Nephron progenitor cell (in vitro differentiated cells): Measurements from ENCODE around the gene IGFBP2.

Source experiments
- DNase-seq: peaks from one replicate; pipeline ENCODE4 v3.0.0; 2021
- H3K27ac Mint-ChIP-seq: 2 replicates; pipeline ENCODE4 v1.8.0; 2021; ENCODE audit warnings: mild to moderate bottlenecking, moderate library complexity, mixed read lengths
- H3K27me3 Mint-ChIP-seq: 2 replicates; pipeline ENCODE4 v1.8.0; 2021; ENCODE audit warnings: mild to moderate bottlenecking, low read depth, mixed read lengths; ENCODE audit not compliant: poor library complexity
- H3K36me3 Mint-ChIP-seq: 2 replicates; pipeline ENCODE4 v1.8.0; 2021; ENCODE audit warnings: low read depth, mixed read lengths
- H3K4me1 Mint-ChIP-seq: 2 replicates; pipeline ENCODE4 v1.8.0; 2021; ENCODE audit warnings: mixed read lengths
- H3K4me3 Mint-ChIP-seq: 2 replicates; pipeline ENCODE4 v1.8.0; 2021; ENCODE audit warnings: mild to moderate bottlenecking, moderate library complexity, mixed read lengths
- H3K9me3 Mint-ChIP-seq: 2 replicates; pipeline ENCODE4 v1.8.0; 2021; ENCODE audit warnings: mild to moderate bottlenecking, moderate library complexity, mixed read lengths
- CTCF ChIP-seq: fragments of 200-600 bp; sonication (generic); IDR thresholded peaks from 2 replicates; pipeline ENCODE4 v1.5.0; 2021; ENCODE audit warnings: antibody characterized with exemption

The IGFBP2 gene

GRCh38 chr2:216653093-216653799 is 20.0 kb downstream of the IGFBP2 start:
- peak overlapping the region; percentile 46 for H3K27ac Mint-ChIP-seq
- no peaks in the 10 kb centered on the region for H3K27me3 Mint-ChIP-seq
- no peak for DNase-seq
- H3K36me3 Mint-ChIP-seq = peaks cover 55% of the 10 kb centered on the region
- H3K9me3 Mint-ChIP-seq = no peaks in the 10 kb centered on the region
- peaks cover 68% of the 10 kb centered on the region for H3K4me1 Mint-ChIP-seq
- H3K4me3 Mint-ChIP-seq = no peak overlapping the region
- no peak for TF ChIP-seq CTCF

- Mint-ChIP-seq H3K27ac (no peak overlapping the region), H3K4me1 (peaks cover 73% of the 10 kb centered on the region)
Measured at GRCh38 chr2:216653931-216654365, 20.7 kb downstream of the IGFBP2 start.

GRCh38 chr2:216654528-216655052 is 21.4 kb downstream of the IGFBP2 start:
- Mint-ChIP-seq H3K4me1 (peaks cover 73% of the 10 kb centered on the region), H3K9me3 (no peaks in the 10 kb centered on the region), H3K27ac (peak overlapping the region; percentile 36), H3K27me3 (no peaks in the 10 kb centered on the region), H3K4me3 (no peak overlapping the region), H3K36me3 (peaks cover 58% of the 10 kb centered on the region)
- no peak for TF ChIP-seq CTCF
- DNase-seq = no peak

More at GRCh38 chr2:216653931-216654365, 20.7 kb downstream of the IGFBP2 start:
- H3K9me3 Mint-ChIP-seq = no peaks in the 10 kb centered on the region
- H3K27me3 Mint-ChIP-seq = no peaks in the 10 kb centered on the region
- no peak overlapping the region for H3K4me3 Mint-ChIP-seq
- no peak for TF ChIP-seq CTCF
- H3K36me3 Mint-ChIP-seq = peaks cover 57% of the 10 kb centered on the region
- DNase-seq = no peak

- DNase-seq = no peak
- H3K4me3 Mint-ChIP-seq = no peak overlapping the region
- H3K9me3 Mint-ChIP-seq = no peaks in the 10 kb centered on the region
- H3K36me3 Mint-ChIP-seq = peaks cover 73% of the 10 kb centered on the region
- no peak for TF ChIP-seq CTCF
- peaks cover 2% of the 10 kb centered on the region for H3K27me3 Mint-ChIP-seq
- H3K4me1 Mint-ChIP-seq = peaks cover 61% of the 10 kb centered on the region
- peak overlapping the region; percentile 96 for H3K27ac Mint-ChIP-seq
Measured at GRCh38 chr2:216657086-216657855, 24.1 kb downstream of the IGFBP2 start.

GRCh38 chr2:216657980-216658379 is 24.8 kb downstream of the IGFBP2 start:
- Mint-ChIP-seq H3K27me3 (peaks cover 2% of the 10 kb centered on the region), H3K4me3 (peak overlapping the region; percentile 6), H3K4me1 (peaks cover 54% of the 10 kb centered on the region), H3K9me3 (no peaks in the 10 kb centered on the region), H3K27ac (peak overlapping the region; percentile 78), H3K36me3 (peaks cover 69% of the 10 kb centered on the region)
- DNase-seq = no peak
- TF ChIP-seq CTCF = no peak
